PC-3 (cell line): ENCODE results near the gene BRPF1.

Experiments
- CTCF ChIP-seq: fragments of 300-600 bp; sonication (generic); conservative IDR thresholded peaks from 2 replicates; pipeline ENCODE4 v1.5.1; 2017; ENCODE audit warnings: antibody characterized with exemption, low read depth, mild to moderate bottlenecking, low read length
- EZH2 ChIP-seq: fragments of 300-600 bp; sonication (generic); IDR thresholded peaks from one replicate; pipeline ENCODE4 v1.6.1; 2017; ENCODE audit warnings: antibody characterized with exemption, mild to moderate bottlenecking, low read length; ENCODE audit not compliant: unreplicated experiment

DNA sequence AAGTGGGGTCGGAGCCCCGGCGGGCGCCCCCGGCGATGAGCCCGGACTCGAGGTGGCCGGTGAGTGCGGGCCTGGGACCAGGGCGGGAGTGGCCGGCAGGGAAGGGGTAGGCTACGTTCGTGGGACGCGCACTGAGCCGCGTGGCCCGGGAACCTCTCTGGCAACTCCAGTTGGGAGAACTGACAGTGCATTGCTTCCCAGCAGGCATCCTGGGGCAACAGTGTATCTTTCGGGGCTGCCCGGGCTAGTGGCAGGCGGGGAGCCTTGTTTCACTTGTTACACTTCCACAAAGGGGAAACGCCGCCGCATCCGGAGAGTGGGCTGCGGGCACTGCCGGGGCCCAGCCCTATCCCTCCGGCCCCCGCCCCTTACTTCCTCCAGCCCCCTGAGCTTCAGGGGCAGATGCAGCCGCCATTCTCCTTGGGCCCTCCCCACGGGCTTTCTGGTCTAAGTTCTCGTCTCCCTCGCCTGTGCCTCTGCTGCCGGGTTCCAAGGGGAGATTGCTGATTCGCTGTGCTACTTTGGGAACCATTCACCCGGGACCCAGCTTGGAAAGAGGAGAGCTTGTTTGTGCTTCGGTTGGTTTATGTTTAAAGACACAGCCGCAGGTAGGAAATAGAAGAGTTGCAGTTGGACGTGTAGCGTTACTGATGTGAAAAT is 675 bp downstream of the BRPF1 start:
- TF ChIP-seq CTCF (no peak), EZH2 (no peak)
